Measurements from ENCODE around the gene DPEP2.
"Not testable (repeated sequence)": the region's sequence is repeated elsewhere in the genome, so short reads cannot be mapped to it uniquely, and the experiment has no call there.

DPEP2 gene

DNA sequence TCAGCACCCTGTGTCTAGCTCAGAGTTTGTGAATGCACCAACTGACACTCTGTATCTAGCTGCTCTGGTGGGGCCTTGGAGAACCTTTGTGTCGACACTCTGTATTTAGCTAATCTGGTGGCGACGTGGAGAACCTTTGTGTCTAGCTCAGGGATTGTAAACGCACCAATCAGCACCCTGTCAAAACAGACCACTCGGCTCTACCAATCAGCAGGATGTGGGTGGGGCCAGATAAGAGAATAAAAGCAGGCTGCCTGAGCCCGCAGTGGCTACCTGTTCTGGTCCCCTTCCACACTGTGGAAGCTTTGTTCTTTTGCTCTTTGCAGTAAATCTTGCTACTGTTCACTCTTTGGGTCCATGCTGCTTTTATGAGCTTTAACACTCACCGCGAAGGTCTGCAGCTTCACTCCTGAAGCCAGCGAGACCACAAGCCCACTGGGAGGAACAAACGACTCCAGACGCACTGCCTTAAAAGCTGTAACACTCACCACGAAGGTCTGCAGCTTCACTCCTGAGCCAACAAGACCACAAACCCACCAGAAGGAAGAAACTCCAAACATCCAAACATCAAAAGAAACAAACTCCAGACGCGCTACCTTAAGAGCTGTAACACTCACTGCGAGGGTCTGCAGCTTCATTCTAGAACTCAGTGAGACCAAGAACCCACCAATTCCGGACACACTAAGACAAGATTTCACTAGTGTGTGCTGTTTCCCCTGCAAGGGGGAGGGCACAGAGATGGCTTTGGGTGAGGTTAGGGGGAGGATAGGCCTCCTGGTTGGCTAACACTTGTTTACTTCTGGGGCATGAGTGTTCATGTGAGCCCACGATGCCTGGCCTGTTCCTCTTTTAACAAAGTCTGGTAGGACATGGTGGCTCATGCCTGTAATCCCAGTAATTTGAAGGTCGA is at the start of gene DPEP2:
Gene DPEP2, minus strand, starts transcription at position 706 of the 910 bp plus-strand sequence. CDS start 6,272 bp downstream, outside the sequence.
- peak; percentile 60 to 62 for DNase-seq

- no peak for DNase-seq
Measured at GRCh38 chr16:68047987-68048386, 48.7 kb upstream of the DPEP2 start.

DNA sequence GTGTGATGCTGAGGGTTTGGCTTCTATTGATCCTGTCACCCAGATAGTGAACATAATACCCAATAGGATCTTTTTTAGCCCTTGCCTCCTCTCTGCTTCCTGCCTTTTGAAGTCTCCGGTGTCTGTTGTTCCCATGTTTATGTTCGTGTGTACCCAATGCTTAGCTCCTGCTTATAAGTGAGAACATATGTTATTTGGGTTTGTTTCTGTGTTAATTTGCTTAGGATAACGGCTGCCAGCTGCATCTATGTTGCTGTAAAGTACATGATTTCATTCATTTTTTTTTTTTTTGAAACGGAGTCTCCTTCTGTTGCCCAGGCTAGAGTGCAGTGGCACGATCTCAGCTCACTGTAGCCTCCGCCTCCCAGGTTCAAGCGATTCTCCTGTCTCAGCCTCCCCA is 46.8 kb upstream of the DPEP2 start:
- no peak for DNase-seq

DNA sequence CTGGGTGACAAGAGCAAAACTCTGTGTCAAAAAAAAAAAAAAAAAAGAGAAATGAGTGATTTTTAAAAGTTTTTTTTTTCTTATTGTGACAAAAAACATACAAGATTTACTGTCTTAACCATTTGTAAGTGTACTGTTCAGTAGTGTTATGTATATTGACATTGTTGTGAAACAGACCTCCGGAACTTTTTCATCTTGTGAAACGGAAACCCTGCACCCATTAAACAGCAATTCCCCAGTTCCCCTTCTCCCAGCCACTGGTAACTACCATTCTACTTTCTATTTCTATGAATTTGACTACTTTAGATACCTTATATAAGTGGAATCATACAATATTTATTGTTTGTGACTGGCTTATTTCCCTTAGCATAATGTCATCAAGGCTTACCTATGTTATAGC is 42.5 kb upstream of the DPEP2 start:
- DNase-seq: no peak

DNA sequence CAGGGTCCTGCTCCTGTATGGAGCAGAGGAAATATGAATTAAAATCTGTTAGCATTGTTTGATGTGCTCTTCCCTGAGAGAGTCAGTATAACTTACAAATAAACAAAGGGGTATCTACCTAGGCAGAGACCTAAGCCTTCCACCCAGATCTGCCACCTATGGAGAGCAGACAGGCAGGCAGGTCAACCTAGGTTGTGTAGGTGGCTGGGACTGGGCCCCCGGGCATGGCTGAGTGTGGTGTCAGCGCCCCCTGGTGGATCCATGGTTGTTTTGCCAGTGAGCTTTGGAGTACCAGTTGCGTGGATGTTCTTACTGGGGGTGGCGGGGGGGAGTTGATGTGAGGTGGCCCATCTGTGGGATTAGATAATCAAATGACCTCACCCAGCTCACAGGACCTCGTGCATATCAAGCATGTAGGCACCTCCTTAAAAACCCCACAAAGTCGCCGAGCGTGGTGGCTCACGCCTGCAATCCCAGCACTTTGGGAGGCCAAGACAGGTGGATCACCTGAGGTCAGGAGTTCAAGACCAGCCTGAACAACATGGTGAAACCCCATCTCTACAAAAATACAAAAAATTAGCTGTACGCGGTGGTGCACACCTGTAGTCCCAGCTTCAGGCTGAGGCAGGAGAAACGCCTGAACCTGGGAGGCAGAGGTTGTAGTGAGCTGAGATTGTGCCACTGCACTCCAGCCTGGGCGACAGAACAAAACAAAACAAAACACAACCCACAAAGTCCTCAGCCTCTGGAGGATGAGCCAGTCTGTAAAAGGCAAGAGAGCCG is 41.4 kb upstream of the DPEP2 start:
- peak; percentile 87 to 92 for DNase-seq

- no peak for DNase-seq
Measured at GRCh38 chr16:68037841-68038597, 38.7 kb upstream of the DPEP2 start.

DNA sequence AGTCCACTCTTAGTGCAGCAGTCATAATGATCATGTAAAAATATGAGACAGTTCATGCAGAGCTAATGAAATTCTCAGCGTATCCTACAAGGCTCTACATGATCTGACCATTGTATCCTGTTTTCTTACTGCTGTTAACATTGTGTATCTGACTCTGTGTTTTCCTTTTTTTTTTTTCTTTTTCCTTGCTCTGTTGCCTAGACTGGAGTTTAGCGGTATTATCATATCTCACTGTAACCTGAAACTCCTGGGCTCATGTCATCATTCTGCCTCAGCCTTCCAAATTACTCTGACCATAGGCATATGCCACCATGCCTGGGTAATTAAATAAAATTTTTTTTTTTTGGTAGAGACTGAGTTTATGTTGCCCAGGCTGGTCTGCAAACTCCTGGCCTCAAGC is 35.9 kb upstream of the DPEP2 start:
- DNase-seq: no peak

DNA sequence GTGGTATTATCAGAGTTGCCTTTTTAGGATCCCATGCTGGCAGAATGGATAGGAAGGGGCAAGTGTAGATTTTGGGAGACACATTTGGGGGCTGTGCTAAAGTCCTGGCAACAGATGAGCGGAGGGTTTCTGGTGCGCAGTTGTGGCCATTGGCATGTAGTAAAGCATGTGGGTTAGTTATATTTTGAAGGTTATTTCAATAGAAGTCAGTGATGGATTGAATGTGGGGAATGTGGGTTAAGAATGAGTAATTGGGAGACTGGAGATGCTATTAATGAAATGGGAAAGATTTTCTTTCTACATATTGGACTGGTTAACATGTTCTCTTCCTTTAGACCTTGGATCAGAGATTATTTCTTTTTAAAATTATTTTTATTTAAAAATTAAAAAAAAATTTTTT is 33.8 kb upstream of the DPEP2 start:
- no peak for DNase-seq

- no peak for DNase-seq
Measured at GRCh38 chr16:68031951-68032350, 32.7 kb upstream of the DPEP2 start.

- not testable (repeated sequence) for DNase-seq
Measured at GRCh38 chr16:68030108-68030507, 30.8 kb upstream of the DPEP2 start.

- DNase-seq: no peak
Measured at GRCh38 chr16:68028996-68029395, 29.7 kb upstream of the DPEP2 start.

- peak; percentile 90 to 95 for DNase-seq
Measured at GRCh38 chr16:68022728-68023537, 23.6 kb upstream of the DPEP2 start, which contains the start of the genes DDX28 and DUS2. TSS of gene DDX28 (minus strand) at chr16:68023232. CDS start at chr16:68023202, 30 bp downstream. TSS of gene DUS2 (plus strand) at chr16:68023284. CDS start at chr16:68038024, 14,740 bp downstream.

GRCh38 chr16:68022278-68022727 is 23.0 kb upstream of the DPEP2 start:
- no peak for DNase-seq

- no peak for DNase-seq
Measured at GRCh38 chr16:68021490-68021889, 22.2 kb upstream of the DPEP2 start.

DNA sequence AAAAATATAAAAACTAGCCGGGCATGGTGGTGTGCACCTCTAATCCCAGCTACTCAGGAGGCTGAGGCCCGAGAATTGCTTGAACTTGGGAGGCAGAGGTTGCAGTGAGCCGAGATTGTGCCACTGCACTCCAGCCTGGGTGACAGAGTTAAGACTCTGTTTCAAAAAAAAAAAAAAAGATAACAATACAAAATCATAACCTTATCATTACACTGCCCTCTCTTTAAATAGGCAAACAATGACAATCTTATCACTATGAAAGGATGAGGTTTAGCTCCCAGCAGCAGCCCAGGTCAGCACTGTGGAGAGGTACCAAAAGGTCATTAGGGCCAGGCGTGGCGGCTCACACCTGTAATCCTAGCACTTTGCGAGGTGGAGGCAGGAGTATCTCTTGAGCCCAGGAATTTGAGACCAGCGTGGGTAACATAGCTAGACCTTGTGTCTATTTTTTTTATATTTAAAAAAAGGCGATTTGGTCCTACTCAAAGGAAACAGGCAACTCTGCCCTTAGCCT is 19.9 kb upstream of the DPEP2 start:
- no peak for DNase-seq

DNA sequence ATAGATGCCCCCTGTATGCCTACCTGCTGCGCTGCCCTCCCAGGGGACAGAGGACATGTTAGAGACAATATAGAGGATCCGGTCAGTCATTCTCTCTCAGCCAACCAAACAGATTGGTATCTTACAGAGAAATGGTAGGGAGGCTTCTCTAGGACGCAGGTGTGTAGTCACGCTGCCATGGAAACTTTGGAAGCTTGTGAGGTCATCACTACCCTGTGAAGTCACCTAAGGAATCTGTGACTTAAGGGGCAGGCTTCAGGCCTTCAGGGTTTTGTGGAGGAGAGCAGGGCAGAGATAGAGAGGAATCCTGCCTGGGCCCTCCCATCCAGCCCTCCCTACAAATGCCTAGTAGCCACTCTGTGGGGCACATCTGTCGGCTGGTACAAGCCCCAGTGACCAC is 16.4 kb upstream of the DPEP2 start, which contains the start of gene DPEP2NB:
Gene DPEP2NB, minus strand, starts transcription at position 231 of the 400 bp plus-strand sequence. Its CDS starts 141 bp downstream, at position 90.
- no peak for DNase-seq

DNA sequence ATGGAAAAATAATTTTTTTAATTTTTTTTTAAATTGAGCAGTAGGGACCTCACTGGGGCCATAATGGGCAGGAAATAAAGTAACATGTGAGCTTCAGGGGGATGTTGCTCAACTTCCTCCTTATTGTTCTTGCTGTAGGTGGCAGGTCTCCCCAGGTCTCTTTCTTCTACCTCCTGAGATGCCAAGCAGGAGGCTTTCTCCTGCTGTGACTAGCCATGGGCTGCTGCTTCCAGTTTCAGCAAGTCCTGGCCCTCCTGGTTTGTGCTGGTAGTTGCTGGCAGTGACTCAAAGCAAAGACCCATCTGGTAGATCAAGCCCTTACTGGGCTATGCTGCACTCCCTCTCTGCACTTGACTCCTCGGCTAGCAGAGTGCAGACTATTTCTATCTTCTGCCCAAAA is 14.2 kb upstream of the DPEP2 start:
- no peak for DNase-seq

DNA sequence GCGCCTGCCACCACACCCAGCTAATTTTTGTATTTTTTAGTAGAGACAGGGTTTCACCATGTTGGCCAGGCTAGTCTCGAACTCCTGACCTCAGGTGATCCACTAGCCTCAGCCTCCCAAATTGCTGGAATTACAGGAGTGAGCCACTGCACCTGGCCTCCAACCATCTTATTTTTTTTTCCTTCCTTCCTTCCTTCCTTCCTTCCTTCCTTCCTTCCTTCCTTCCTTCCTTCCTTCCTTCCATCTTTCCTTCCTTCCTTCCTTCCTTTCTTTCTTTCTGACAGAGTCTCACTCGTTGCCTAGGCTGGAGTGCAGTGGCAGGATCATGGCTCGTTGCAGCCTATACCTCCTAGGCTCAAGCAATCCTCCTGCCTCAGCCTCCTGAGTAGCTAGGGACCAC is 10.6 kb upstream of the DPEP2 start:
- DNase-seq: not testable (repeated sequence)

- no peak for DNase-seq
Measured at GRCh38 chr16:68009157-68009735, 10.0 kb upstream of the DPEP2 start.

DNA sequence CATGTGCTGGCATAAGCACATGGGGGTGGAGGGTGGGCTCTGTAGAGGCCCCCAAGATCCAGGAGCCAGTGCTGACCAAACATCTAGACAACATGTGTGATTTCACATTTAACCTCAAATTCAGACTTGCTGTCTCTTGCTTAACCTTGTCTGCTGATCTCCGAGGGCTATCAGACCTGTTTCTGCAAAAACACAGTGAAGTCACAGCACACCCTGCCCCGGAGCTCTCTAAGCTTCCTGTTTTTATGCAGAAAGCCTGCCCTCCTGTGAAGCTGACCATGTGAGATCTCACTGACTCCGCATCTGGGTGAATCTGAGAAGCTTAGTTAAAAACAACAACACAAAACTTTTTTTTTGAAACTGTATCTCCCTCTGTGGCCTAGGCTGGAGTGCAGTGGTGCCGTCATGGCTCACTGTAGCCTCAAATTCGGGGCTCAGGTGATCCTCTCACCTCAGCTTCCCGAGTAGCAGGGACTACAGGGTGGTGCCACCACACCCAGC is 6.6 kb upstream of the DPEP2 start:
- peak; percentile 65 to 69 for DNase-seq

DNA sequence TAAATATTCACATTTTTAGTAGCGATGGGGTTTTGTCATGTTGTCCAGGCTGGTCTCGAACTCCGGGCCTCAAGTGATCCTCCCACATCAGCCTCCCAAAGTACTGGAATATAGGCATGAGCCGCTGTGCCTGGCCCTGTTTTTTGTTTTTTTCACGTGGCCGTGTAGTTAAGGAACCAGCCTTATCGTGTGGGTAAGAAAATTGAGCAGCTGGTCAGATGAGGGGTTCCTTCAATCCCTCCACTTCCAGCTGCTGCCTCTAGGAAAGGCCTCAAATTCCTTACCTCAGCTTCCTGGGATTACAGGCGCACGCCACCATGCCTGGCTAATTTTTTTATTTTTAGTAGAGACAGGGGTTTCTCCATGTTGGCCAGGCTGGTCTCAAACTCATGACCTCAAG is 5.9 kb upstream of the DPEP2 start:
- DNase-seq: no peak

All from CD4-positive, alpha-beta T cell treated with Interferon alpha-2 for 1 hour (primary cell).